ENCODE results near the gene CADM2.

The CADM2 gene

GRCh38 chr3:85721409-85722145 lies 762.8 kb downstream of the CADM2 start:
- TF ChIP-seq TAF1 (IDR thresholded peaks at IDR 0.05; ENCODE audit: borderline replicate concordance, low read depth, low read length): no peak
- FAIRE-seq: no peak

GRCh38 chr3:85725809-85726208 lies 767.0 kb downstream of the CADM2 start:
- TF ChIP-seq TAF1 (IDR thresholded peaks at IDR 0.05; ENCODE audit: borderline replicate concordance, low read depth, low read length): no peak
- TF ChIP-seq POLR2A (IDR thresholded peaks at IDR 0.05; ENCODE audit: low read depth, low read length): no peak
- no peak for TF ChIP-seq POLR2AphosphoS5 (IDR thresholded peaks at IDR 0.05; ENCODE audit: low read depth, low read length)

More at GRCh38 chr3:85721409-85722145, 762.8 kb downstream of the CADM2 start:
- DNase-seq (ENCODE audit: insufficient read length): no peak

GRCh38 chr3:85726241-85726640 lies 767.5 kb downstream of the CADM2 start:
- TF ChIP-seq POLR2A (IDR thresholded peaks at IDR 0.05; ENCODE audit: low read depth, low read length): no peak
- no peak for TF ChIP-seq POLR2AphosphoS5 (IDR thresholded peaks at IDR 0.05; ENCODE audit: low read depth, low read length)
- no peak for TF ChIP-seq TAF1 (IDR thresholded peaks at IDR 0.05; ENCODE audit: borderline replicate concordance, low read depth, low read length)
- DNase-seq (ENCODE audit: insufficient read length) (no peak), FAIRE-seq (no peak)

More at GRCh38 chr3:85725809-85726208, 767.0 kb downstream of the CADM2 start:
- DNase-seq (ENCODE audit: insufficient read length): no peak
- no peak for FAIRE-seq

- no peak for FAIRE-seq
- TF ChIP-seq POLR2AphosphoS5 (IDR thresholded peaks at IDR 0.05; ENCODE audit: low read depth, low read length) (no peak), POLR2A (IDR thresholded peaks at IDR 0.05; ENCODE audit: low read depth, low read length) (no peak), TAF1 (IDR thresholded peaks at IDR 0.05; ENCODE audit: borderline replicate concordance, low read depth, low read length) (no peak)
- DNase-seq (ENCODE audit: insufficient read length): no peak
Observed at GRCh38 chr3:85737846-85738245, 779.1 kb downstream of the CADM2 start.

- TF ChIP-seq POLR2A (IDR thresholded peaks at IDR 0.05; ENCODE audit: low read depth, low read length): no peak
- TF ChIP-seq TAF1 (IDR thresholded peaks at IDR 0.05; ENCODE audit: borderline replicate concordance, low read depth, low read length): no peak
- TF ChIP-seq POLR2AphosphoS5 (IDR thresholded peaks at IDR 0.05; ENCODE audit: low read depth, low read length): no peak
- no peak for FAIRE-seq
- DNase-seq (ENCODE audit: insufficient read length): no peak
Observed at GRCh38 chr3:85740561-85740960, 781.8 kb downstream of the CADM2 start.

GRCh38 chr3:85758442-85758841 lies 799.7 kb downstream of the CADM2 start:
- DNase-seq (ENCODE audit: insufficient read length): no peak
- TF ChIP-seq POLR2AphosphoS5 (IDR thresholded peaks at IDR 0.05; ENCODE audit: low read depth, low read length) (no peak), TAF1 (IDR thresholded peaks at IDR 0.05; ENCODE audit: borderline replicate concordance, low read depth, low read length) (no peak), POLR2A (IDR thresholded peaks at IDR 0.05; ENCODE audit: low read depth, low read length) (no peak)
- FAIRE-seq: no peak

GRCh38 chr3:85760342-85760741 lies 801.6 kb downstream of the CADM2 start:
- DNase-seq (ENCODE audit: insufficient read length) (no peak), FAIRE-seq (no peak)
- TF ChIP-seq TAF1 (IDR thresholded peaks at IDR 0.05; ENCODE audit: borderline replicate concordance, low read depth, low read length): no peak
- TF ChIP-seq POLR2AphosphoS5 (IDR thresholded peaks at IDR 0.05; ENCODE audit: low read depth, low read length): no peak
- TF ChIP-seq POLR2A (IDR thresholded peaks at IDR 0.05; ENCODE audit: low read depth, low read length): no peak

- FAIRE-seq (no peak), DNase-seq (ENCODE audit: insufficient read length) (no peak)
- TF ChIP-seq POLR2AphosphoS5 (IDR thresholded peaks at IDR 0.05; ENCODE audit: low read depth, low read length) (no peak), POLR2A (IDR thresholded peaks at IDR 0.05; ENCODE audit: low read depth, low read length) (no peak), TAF1 (IDR thresholded peaks at IDR 0.05; ENCODE audit: borderline replicate concordance, low read depth, low read length) (no peak)
Observed at GRCh38 chr3:85780806-85781205, 822.0 kb downstream of the CADM2 start.

- no peak for FAIRE-seq
- DNase-seq (ENCODE audit: insufficient read length): no peak
Observed at GRCh38 chr3:85781806-85782205, 823.0 kb downstream of the CADM2 start.

GRCh38 chr3:85783291-85783690 lies 824.5 kb downstream of the CADM2 start:
- no peak for DNase-seq (ENCODE audit: insufficient read length)
- TF ChIP-seq POLR2A (IDR thresholded peaks at IDR 0.05; ENCODE audit: low read depth, low read length) (no peak), TAF1 (IDR thresholded peaks at IDR 0.05; ENCODE audit: borderline replicate concordance, low read depth, low read length) (no peak), POLR2AphosphoS5 (IDR thresholded peaks at IDR 0.05; ENCODE audit: low read depth, low read length) (no peak)
- FAIRE-seq: no peak

More at GRCh38 chr3:85781806-85782205, 823.0 kb downstream of the CADM2 start:
- TF ChIP-seq TAF1 (IDR thresholded peaks at IDR 0.05; ENCODE audit: borderline replicate concordance, low read depth, low read length) (no peak), POLR2AphosphoS5 (IDR thresholded peaks at IDR 0.05; ENCODE audit: low read depth, low read length) (no peak), POLR2A (IDR thresholded peaks at IDR 0.05; ENCODE audit: low read depth, low read length) (no peak)

- DNase-seq (ENCODE audit: insufficient read length) (no peak), FAIRE-seq (no peak)
- TF ChIP-seq POLR2A (IDR thresholded peaks at IDR 0.05; ENCODE audit: low read depth, low read length) (no peak), TAF1 (IDR thresholded peaks at IDR 0.05; ENCODE audit: borderline replicate concordance, low read depth, low read length) (no peak), POLR2AphosphoS5 (IDR thresholded peaks at IDR 0.05; ENCODE audit: low read depth, low read length) (no peak)
Observed at GRCh38 chr3:85785766-85786165, 827.0 kb downstream of the CADM2 start.

- no peak for DNase-seq (ENCODE audit: insufficient read length)
- no peak for FAIRE-seq
- TF ChIP-seq TAF1 (IDR thresholded peaks at IDR 0.05; ENCODE audit: borderline replicate concordance, low read depth, low read length) (no peak), POLR2A (IDR thresholded peaks at IDR 0.05; ENCODE audit: low read depth, low read length) (no peak), POLR2AphosphoS5 (IDR thresholded peaks at IDR 0.05; ENCODE audit: low read depth, low read length) (no peak)
Observed at GRCh38 chr3:85790445-85791030, 831.7 kb downstream of the CADM2 start.

Data from GM12892 (cell line).